ENCODE measurements around the gene MRPS12.

Gene MRPS12

DNA sequence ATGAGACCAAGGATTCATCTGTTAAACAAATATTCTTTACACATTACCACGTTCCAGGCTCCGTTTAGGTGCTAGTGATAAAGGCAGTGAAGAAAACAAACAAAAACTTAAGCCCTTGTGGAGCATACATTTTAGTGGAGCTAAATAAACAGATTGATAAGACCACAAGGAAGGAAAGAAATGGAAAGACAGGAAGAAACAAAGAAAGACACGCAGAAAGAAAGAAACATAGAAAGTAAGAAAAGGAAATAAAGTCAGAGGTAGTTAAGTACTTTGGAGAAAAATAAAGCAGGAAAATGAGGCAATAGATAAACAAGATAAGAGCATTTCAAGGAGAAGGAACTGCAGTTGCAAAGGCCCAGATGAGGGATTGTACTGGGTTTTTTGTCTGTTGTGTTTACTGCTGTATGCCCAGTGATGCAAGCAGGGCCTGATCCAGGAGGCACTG is 30.0 kb upstream of the MRPS12 start:
- H3K4me3 ChIP-seq (ENCODE audit: control insufficient read depth, low read depth, low read length), result peak overlapping the region; percentile 90
- TF ChIP-seq CTCF (conservative IDR thresholded peaks at IDR 0.05; ENCODE audit: control insufficient read depth, insufficient read depth, low read depth, low read length), result no peak
- no peak for DNase-seq (ENCODE audit: low read depth)

- DNase-seq (ENCODE audit: low read depth), result no peak
- H3K4me3 ChIP-seq (ENCODE audit: control insufficient read depth, low read depth, low read length), result no peak overlapping the region
- TF ChIP-seq CTCF (conservative IDR thresholded peaks at IDR 0.05; ENCODE audit: control insufficient read depth, insufficient read depth, low read depth, low read length), result no peak
These were observed 29.1 kb upstream of the MRPS12 start for GRCh38 chr19:38901683-38902082.

DNA sequence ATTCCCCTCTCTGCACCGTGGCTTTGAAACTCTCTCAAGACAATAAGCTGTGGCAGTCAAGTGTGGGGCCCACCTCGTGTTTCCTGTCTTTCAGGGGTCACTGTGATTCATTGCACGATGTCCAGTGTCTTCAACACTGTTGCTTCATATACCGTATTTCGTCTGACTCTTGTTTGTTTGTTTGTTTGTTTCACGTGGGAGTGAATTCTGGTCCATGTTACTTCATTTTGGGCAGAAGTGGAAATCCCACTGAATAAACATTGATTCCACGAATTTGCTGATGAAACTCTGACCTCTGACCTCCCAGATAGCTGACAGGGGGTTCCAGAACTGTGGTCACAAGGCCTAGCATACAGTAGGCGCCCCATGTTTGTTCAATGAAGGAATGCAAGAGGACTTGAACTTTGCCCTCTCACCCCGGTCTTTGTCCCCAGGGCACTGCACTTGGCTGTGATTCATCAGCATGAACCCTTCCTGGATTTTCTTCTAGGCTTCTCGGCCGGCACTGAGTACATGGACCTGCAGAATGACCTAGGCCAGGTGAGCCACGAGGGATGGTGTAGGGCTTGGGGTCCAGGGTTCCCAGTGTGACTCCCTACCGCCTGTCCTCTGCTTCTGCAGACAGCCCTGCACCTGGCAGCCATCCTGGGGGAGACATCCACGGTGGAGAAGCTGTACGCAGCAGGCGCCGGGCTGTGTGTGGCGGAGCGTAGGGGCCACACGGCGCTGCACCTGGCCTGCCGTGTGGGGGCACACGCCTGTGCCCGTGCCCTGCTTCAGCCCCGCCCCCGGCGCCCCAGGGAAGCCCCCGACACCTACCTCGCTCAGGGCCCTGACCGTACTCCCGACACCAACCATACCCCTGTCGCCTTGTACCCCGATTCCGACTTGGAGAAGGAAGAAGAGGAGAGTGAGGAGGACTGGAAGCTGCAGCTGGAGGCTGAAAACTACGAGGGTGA is 25.9 kb upstream of the MRPS12 start:
- H3K4me3 ChIP-seq (ENCODE audit: control insufficient read depth, low read depth, low read length), result no peak overlapping the region
- no peak for DNase-seq (ENCODE audit: low read depth)
- TF ChIP-seq CTCF (conservative IDR thresholded peaks at IDR 0.05; ENCODE audit: control insufficient read depth, insufficient read depth, low read depth, low read length), result no peak

GRCh38 chr19:38905620-38906019 is 25.1 kb upstream of the MRPS12 start:
- H3K4me3 ChIP-seq (ENCODE audit: control insufficient read depth, low read depth, low read length), result no peak overlapping the region
- no peak for DNase-seq (ENCODE audit: low read depth)
- TF ChIP-seq CTCF (conservative IDR thresholded peaks at IDR 0.05; ENCODE audit: control insufficient read depth, insufficient read depth, low read depth, low read length), result no peak

DNA sequence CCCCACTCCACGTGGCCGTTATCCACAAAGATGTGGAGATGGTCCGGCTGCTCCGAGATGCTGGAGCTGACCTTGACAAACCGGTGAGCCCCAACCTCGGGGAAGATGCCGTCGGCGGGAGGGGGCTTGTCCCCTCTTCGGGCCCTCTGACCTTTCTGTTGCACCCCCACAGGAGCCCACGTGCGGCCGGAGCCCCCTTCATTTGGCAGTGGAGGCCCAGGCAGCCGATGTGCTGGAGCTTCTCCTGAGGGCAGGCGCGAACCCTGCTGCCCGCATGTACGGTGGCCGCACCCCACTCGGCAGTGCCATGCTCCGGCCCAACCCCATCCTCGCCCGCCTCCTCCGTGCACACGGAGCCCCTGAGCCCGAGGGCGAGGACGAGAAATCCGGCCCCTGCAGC is 23.5 kb upstream of the MRPS12 start:
- no peak overlapping the region for H3K4me3 ChIP-seq (ENCODE audit: control insufficient read depth, low read depth, low read length)
- DNase-seq (ENCODE audit: low read depth), result no peak
- no peak for TF ChIP-seq CTCF (conservative IDR thresholded peaks at IDR 0.05; ENCODE audit: control insufficient read depth, insufficient read depth, low read depth, low read length)

GRCh38 chr19:38907670-38908069 is 23.1 kb upstream of the MRPS12 start:
- no peak for TF ChIP-seq CTCF (conservative IDR thresholded peaks at IDR 0.05; ENCODE audit: control insufficient read depth, insufficient read depth, low read depth, low read length)
- DNase-seq (ENCODE audit: low read depth), result no peak

More at GRCh38 chr19:38907670-38908069, 23.1 kb upstream of the MRPS12 start:
- no peak overlapping the region for H3K4me3 ChIP-seq (ENCODE audit: control insufficient read depth, low read depth, low read length)
